ENCODE measurements around the gene STARD5. TPM values are rescaled to one million over a fixed set of nuclear protein-coding genes. Genes with fewer than 3 reads are reported as not detected.

STARD5 gene
- polyA plus RNA-seq, 2 of the 4 experiments (the other 2 are of a cell fraction): 2.1 to 2.8 TPM

- Histone ChIP-seq H3K9me3 (no peaks in the 10 kb centered on the region), H3K4me3 (no peak overlapping the region), H3K4me2 (no peak overlapping the region), H3K27ac (no peak overlapping the region), H3K4me1 (peaks cover 16% of the 10 kb centered on the region)
- ChIA-PET POLR2A (no interaction called here), CTCF (interaction anchor here (1.1 to 3.3 kb wide), 8 partner anchors 11 to 39 kb away, joined by 3 to 21 read pairs (median 4); no protein-coding TSS in a partner anchor)
- TF ChIP-seq CHD4 (IDR thresholded peaks at IDR 0.05; ENCODE audit: borderline replicate concordance) (no peak), CBX2 (IDR thresholded peaks at IDR 0.05; ENCODE audit: borderline replicate concordance, low read depth) (no peak), EHF (CRISPR knock-in tag; IDR thresholded peaks at IDR 0.05) (no peak), USF2 (IDR thresholded peaks at IDR 0.05) (no peak), PHF8 (IDR thresholded peaks at IDR 0.05; ENCODE audit: borderline replicate concordance, low read depth) (no peak), RNF2 (IDR thresholded peaks at IDR 0.05; ENCODE audit: borderline replicate concordance, low read depth) (no peak), HOXB13 (CRISPR knock-in tag; IDR thresholded peaks at IDR 0.05; ENCODE audit: low read depth) (no peak), CHD2 (IDR thresholded peaks at IDR 0.05; ENCODE audit: low read length, partially characterized antibody) (no peak), NFE2L2 (conservative IDR thresholded peaks at IDR 0.05; ENCODE audit: low read length) (no peak), ESRRA (IDR thresholded peaks at IDR 0.05; ENCODE audit: borderline replicate concordance, low read length) (no peak), BCL3 (IDR thresholded peaks at IDR 0.05) (no peak), ZFP36 (IDR thresholded peaks at IDR 0.05; ENCODE audit: borderline replicate concordance, partially characterized antibody) (no peak)
- 29% methylated on average over 14 of the region's 14 CpGs for WGBS (ENCODE audit: missing lambda C conversion rate)
- no peak for DNase-seq (ENCODE audit: low read depth in 1 of 2, low spot score in 1 of 2)
- ATAC-seq: no peak
- no peak for FAIRE-seq
These were observed 24.2 kb downstream of the STARD5 start for GRCh38 chr15:81299630-81300273.

GRCh38 chr15:81299156-81299555 is 24.8 kb downstream of the STARD5 start:
- ATAC-seq (no peak), FAIRE-seq (no peak), DNase-seq (ENCODE audit: low read depth in 1 of 2, low spot score in 1 of 2) (no peak)
- peaks cover 16% of the 10 kb centered on the region for H3K4me1 ChIP-seq
- WGBS (ENCODE audit: missing lambda C conversion rate): 22% methylated on average over 3 of the region's 3 CpGs
- POLR2A ChIA-PET: no interaction called here
- H3K4me2 ChIP-seq: no peak overlapping the region
- no peaks in the 10 kb centered on the region for H3K9me3 ChIP-seq
- H3K4me3 ChIP-seq: no peak overlapping the region
- CTCF ChIA-PET: interaction anchor here (1.0 to 3.3 kb wide), 8 partner anchors 11 to 40 kb away, joined by 3 to 21 read pairs (median 4); no protein-coding TSS in a partner anchor
- no peak for TF ChIP-seq GATA3 (IDR thresholded peaks at IDR 0.05; ENCODE audit: borderline replicate concordance)
- no peak for TF ChIP-seq RARB (CRISPR knock-in tag; IDR thresholded peaks at IDR 0.05)
- no peak for TF ChIP-seq ESRRA (IDR thresholded peaks at IDR 0.05; ENCODE audit: borderline replicate concordance, low read length)
- TF ChIP-seq POLR2A (IDR thresholded peaks at IDR 0.05; ENCODE audit: low read length): no peak
- TF ChIP-seq MAFK (IDR thresholded peaks at IDR 0.05; ENCODE audit: partially characterized antibody): no peak
- TF ChIP-seq JUN (IDR thresholded peaks at IDR 0.05): no peak
- TF ChIP-seq NPAS2 (CRISPR knock-in tag; IDR thresholded peaks at IDR 0.05; ENCODE audit: borderline replicate concordance): no peak
- TF ChIP-seq CBX8 (IDR thresholded peaks at IDR 0.05): no peak
- TF ChIP-seq CTCF (IDR thresholded peaks at IDR 0.05): no peak
- TF ChIP-seq TFCP2L1 (CRISPR knock-in tag; IDR thresholded peaks at IDR 0.05): no peak
- H3K27ac ChIP-seq: no peak overlapping the region
